ENCODE measurements around the gene SPEM1.

DNA sequence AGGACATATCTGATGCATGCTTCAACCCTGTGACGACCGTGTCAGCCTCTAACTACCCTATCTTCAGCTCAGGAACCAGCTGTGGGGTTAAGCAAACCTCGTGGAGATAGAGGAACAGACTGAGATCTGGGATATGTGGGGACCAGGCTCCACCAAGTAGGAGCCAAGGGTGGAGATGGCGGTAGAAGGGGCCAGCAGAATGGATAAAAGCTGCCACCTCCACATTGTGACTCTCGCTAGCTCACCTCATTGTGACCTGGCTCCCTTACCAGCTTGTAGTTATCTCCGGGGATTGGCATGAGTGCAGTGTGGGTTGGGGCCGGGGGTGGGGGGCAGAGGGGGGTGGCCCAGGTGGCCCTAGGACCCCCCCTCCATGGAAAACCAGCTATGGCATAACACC lies 5.2 kb downstream of the SPEM1 start, which contains the start of gene SPEM2:
- no peak for TF ChIP-seq CTCF (IDR thresholded peaks at IDR 0.05)
- no peak for TF ChIP-seq POLR2A (IDR thresholded peaks at IDR 0.05)
- no peak for TF ChIP-seq EP300 (IDR thresholded peaks at IDR 0.05)
